LNCAP (cell line): ENCODE results near the gene FLYWCH1.

Experiments used
- CTCF ChIP-seq: fragments of 450-650 bp; IDR thresholded peaks from 2 replicates; pipeline ENCODE4 v1.5.1; 2017; ENCODE audit warnings: mild to moderate bottlenecking

Gene FLYWCH1

GRCh38 chr16:2900526-2901075 is 11.1 kb upstream of the FLYWCH1 start:
- no peak for TF ChIP-seq CTCF

GRCh38 chr16:2902337-2903130 is 9.2 kb upstream of the FLYWCH1 start:
- TF ChIP-seq CTCF: no peak

- peak; percentile 92 for TF ChIP-seq CTCF
These were observed 7.4 kb upstream of the FLYWCH1 start for GRCh38 chr16:2904100-2904921.

GRCh38 chr16:2904922-2905240 is 6.8 kb upstream of the FLYWCH1 start:
- TF ChIP-seq CTCF: no peak

GRCh38 chr16:2905241-2905987 is 6.3 kb upstream of the FLYWCH1 start:
- TF ChIP-seq CTCF: no peak

- no peak for TF ChIP-seq CTCF
These were observed 5.7 kb upstream of the FLYWCH1 start for GRCh38 chr16:2905988-2906387.

- TF ChIP-seq CTCF: peak; percentile 86
These were observed 4.5 kb upstream of the FLYWCH1 start for GRCh38 chr16:2907084-2907753.
